ENCODE data around the gene RUNX2.

DNA sequence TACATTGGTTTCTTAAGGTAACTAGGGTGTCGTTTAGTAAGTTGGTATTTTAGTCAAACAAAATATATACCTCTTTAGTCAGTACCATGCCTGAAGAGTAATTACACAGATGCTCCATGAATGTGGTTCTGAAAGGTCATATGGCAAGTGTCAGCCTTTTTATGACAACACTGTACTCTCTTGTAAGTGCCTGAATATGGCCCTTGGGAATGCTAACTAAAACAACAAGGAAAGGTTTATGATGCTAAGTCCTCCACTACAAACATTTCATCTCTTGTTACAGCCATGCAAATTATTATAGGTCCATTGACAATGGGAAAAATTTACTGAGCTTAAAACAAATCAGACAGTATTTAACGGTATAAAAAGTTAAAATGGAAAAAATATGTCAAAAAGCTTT is 88.6 kb downstream of the RUNX2 start:
- TF ChIP-seq, protein P1, sequence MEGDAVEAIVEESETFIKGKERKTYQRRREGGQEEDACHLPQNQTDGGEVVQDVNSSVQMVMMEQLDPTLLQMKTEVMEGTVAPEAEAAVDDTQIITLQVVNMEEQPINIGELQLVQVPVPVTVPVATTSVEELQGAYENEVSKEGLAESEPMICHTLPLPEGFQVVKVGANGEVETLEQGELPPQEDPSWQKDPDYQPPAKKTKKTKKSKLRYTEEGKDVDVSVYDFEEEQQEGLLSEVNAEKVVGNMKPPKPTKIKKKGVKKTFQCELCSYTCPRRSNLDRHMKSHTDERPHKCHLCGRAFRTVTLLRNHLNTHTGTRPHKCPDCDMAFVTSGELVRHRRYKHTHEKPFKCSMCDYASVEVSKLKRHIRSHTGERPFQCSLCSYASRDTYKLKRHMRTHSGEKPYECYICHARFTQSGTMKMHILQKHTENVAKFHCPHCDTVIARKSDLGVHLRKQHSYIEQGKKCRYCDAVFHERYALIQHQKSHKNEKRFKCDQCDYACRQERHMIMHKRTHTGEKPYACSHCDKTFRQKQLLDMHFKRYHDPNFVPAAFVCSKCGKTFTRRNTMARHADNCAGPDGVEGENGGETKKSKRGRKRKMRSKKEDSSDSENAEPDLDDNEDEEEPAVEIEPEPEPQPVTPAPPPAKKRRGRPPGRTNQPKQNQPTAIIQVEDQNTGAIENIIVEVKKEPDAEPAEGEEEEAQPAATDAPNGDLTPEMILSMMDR (conservative IDR thresholded peaks at IDR 0.05) = no peak
- TF ChIP-seq ZFX (IDR thresholded peaks at IDR 0.05) = no peak

Measured in C4-2B (cell line).